NCI-H2196 (cell line): ENCODE results near the gene GALNS.

Source experiments
- DNase-seq: peaks from one replicate; lab custom pipeline; 2025; ENCODE audit not compliant: unreplicated experiment; lab: John Stamatoyannopoulos, UW

GALNS gene

DNA sequence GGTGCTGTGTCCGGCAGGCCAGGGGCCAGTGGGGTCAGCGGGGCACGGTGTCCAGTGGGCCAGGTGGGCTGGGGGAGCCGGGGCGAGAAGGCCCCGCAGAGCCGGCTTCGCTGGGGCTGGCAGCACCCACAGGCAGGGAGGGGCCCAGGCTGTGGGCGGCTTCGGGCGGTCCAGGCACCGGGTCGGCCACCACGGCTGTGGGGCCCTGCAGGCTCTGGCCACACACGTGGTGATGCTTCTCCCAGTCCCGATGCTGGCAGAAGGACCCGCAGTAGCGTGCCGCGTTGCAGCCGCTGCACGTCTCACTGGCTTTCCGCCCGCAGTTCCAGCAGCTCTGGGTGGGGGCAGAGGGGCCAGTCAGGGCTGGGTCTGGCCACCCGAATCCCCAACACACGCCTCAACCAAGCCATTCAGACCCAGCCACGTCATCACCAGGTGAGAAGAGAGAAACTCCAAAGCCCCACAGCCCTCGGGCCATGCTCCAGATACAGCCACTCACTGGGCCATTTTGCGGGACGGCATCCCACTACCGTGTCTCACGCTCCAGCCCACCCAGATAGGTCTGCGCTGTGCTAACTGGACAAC lies 20.3 kb upstream of the GALNS start:
- DNase-seq: no peak

DNA sequence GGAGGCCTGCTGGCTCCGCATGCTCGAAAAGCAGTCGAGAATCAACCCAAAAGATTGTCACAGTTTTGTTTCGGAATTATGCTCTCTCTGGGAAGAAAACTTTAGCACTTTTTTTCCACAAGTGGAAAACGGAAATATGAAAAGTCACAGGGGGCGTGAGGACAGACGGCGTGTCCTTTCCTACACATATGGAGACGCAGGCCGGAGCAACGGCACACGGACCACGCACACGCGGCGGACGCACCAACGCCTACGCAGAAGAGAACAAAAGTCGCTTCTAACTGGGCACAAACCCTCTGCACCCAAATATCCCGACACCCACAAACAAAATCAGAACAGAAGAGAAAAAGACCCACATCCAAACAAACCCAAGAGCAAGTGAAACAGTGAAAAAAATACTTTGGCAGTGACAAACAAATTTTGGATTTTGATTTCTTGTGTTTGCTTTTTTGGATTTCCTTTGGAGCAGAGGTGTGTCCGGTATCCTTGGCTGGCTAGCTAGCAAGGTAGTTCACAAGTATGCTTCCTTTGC lies 19.0 kb upstream of the GALNS start:
- no peak for DNase-seq

DNA sequence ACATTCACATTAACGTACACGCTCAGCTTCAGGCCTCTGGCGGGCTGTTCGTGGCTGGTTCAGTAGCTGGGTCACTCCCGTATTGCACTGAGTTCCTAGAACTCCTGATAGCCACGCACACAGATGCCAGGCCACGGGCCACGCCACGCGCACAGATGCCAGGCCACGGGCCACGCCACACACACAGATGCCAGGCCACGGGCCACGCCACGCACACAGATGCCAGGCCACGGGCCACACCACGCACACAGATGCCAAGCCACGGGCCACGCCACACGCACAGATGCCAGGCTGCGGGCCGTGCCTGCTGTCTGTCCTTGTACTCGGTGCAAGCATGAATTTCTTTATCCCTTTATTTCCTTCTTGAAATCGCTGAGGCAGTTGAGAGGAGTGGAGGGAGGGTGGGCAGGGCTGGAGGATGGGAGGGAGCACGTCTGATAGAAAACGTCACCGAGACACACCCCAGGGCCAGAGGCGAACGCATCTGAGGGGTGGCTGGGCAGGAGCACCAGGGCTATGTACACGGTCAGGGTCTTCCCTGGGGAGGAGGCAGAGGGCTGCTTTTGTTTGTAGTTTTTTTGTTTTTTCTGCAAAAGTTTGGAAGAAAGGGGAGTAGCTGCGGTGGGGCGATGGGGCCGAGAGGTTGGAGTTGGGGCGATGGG lies 18.3 kb upstream of the GALNS start:
- DNase-seq: no peak

DNA sequence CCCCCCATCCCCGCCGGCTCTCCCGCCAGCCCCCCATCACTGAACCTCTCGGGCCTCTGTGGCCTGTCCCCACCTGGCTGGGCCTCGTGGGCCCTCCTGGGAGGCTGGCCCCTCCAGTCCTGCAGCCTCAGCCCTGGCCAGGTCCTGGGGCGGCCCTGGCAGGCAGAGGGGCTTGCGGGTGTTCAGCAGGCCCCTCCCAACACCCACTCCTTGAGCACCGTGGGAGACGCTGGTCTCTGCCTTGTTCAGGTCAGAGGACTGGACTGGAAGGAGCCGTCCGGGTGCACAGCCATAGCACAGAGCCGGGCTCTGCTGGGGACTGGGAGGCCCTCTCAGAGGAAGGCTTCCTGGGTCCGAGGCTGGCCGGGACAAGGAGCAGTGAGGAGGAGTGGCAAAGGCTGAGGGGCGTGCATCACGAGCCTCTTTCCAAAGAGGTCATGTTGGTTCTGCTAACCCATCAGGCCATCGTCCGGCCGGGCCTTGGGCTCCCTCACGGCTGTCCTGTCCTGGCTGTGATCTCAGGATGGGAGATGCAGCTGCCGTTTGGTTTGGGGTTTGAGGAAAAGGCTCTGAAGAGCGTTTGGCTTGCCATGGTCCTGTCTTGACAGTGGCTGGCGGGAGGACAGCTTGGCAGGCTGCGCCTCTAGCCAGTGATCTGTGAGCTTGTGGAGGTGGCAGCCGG lies 16.0 kb upstream of the GALNS start:
- no peak for DNase-seq

DNA sequence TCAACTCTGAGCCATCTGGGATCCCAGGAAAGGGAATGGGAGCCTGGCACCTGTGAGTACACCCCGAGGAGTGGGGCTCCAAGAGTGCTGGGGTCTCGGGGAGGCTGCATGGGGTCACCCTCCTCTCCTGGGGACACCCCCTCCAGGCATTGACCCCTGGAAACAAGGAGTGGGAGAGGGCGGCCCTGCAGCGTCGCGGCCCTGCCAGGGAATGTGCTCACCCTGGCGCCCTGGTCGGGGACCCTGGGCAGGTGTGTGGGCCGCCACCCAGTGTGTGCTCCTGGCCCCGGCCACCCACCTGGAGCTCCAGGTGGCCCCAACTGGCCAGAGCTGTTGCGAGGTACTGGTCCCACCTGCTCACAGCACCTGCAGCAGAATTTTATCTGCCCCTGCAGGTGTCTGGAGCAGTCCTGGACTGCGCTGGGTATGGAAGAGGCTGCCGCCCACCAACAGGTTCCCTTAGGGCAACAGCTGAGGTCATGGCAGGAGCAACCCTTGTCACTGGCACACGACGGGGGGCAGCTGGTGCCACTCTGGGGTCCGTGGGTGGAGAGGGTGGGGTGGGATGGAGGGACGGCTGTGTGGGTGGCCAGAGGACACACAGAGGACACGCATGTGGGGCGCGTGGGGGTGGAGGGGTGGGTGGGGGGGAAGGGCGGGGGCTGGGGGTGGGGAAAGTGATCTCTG lies 15.1 kb upstream of the GALNS start:
- DNase-seq: no peak

DNA sequence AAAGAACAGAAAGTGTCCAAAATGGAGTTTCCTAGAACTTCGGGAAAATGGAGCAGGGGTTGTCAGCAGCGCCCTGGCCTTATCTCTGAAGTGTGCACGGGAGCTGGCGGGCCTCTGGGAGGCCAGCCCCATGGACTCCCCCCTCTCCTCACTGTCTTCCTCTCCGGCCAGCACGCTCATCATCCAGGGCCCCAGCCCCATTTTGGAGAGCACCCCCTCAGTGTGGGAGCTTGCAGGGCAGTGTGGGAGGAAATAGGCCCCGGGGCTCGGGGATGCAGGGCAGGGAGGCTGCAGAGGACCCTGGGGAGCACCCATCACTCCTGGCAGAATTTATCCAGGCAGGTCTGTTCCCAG lies 14.6 kb upstream of the GALNS start:
- no peak for DNase-seq

DNA sequence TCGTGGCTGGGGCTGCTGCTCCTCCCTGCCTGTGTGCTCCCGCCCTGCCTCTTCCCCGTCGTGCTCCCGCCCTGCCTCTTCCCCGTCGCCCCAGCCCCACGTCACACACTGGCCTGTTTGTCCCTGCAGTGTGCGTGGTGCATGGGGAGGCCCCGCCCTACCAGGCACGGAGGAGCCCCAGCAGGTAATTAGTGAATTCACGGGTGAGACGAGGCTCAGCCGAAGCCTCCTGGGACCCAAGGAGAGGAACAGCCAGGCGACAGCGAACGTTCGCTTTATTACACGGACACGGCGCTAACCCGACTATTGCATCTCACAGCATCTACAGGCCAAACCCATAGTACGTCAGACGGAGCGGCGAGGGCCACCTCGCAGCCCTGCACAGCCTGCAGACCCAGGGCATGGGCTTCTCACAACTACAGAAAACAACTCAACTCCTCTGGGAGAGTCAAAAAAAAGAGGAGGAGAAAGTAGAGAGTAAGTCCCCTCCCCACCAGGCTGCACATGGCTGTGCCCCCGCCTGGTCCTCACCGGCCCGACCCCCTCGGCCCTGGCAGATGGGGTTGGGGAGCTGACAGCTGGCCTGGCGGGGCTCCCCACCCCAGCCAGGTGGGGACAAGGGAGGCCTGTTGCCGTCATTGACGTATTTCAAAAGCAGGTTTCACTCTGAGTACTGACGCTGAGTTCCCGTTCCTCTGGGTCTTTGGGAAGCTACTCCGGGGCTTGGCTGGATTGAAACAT lies 14.0 kb upstream of the GALNS start:
- no peak for DNase-seq

DNA sequence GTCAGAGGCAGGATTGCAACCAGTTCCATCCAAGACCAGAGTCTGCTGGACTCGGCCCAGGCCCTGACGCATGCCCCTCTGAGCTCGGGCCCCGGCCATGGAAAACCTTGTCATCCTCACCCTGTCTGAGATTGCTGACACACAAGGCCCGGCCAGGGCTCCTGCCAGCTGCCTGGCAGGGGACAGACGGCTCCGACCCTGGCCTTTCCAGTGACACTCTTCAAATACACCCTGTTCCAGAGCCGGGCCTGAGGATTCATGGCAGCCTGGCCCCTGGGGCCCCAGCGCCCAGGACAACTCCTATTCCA lies 12.9 kb upstream of the GALNS start:
- DNase-seq: no peak

DNA sequence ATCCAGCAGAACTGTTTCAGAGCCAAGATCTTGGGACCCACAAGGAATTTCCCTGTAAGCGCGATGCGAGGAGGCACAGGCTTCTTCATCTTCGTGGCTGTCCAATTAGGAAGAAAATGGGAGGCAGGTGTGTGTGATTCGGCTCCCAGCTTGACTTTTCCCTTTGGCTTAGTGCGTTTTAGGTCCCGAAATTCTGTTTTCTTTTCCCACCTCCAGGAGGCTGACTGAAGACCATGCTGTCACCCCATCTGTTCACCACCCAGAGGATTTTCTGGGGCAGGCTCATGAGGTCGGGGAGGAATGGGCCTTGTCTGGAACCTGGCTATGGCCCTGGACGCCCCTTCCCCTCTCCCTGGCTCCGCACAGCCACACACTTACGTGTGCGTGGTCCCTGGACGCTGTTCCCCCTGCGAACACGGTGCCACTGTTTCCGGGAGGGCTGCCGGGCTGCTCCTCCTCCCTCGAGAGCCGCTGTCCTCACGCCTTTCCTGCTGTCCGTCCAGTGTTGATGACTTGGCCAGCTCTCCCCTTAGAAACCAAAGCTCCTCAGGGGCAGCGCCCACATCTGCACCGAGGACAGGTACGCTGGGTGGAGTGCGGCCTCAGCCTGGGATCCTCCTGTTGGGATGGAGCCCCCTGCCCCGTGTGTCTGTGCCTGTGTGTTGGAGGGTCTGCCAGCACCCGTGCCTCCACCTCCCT lies 12.4 kb upstream of the GALNS start:
- DNase-seq: no peak

DNA sequence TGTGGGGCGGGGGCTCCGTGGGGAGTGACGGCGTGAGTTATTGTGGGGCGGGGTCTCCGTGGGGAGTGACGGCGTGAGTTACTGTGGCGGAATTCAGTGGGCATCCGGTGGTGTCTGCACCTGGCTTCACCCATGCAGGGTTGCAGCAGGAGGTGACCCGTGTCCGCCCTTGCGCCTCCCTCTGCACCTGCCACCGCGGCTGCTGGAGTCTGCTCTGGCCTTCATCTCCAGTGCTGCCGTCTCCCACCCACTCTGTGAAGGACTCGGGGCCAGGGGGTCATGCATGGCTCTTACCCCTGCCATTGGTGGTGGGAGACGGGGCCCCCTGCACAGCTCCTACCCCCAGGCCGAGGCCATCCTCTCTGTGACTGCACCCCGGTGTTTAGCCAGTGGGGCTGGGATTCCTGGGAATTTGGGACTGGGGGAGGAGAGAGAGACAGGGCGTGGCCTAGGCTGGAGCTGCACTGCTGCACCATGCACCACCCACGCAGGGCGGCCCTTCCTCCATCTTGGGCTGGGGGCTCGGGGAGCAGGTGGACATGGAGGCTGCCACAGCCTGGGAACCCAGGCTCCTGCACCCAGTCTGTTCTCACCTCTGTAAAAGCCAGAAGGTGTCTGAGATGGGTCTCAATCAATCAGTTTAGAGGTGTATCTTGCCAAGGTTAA lies 11.0 kb upstream of the GALNS start:
- DNase-seq: no peak

DNA sequence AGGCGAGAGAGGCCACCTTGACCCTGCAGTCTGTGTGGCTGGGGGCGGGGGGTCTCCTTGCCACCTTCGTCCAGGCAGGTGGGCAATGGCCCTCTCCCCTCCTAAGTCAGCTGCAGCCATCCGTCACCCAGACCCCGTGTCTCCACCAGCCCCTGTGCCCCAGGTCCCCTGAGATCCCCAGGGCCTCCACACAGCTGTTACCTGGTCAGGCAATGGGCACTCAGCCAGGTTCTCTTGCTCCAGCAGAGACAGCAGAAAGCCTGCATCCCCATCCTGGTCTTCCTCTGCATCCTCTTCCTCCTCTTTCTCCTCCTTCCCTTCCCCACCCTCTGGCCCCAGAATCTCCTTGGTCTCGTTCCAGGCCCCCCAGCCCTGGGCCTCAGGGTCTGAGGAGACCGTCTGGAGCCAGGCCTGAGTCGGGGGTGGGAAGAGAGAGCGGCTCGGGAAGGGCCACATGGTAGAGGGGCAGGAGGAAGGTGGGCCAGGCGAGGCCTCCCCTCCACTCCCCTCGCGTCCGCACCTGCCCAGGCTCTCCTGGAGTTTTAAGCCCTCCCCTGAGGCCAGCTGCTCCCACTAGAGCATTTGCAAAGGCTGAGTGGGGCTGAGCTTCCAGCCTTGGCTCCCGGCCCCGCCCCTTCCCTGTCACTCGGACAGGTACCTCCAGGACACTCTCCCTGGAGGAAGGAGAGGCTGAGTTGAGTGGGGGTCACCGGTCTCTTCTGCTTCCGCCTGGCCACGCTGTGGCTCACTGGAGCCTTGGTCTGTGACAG lies 9.6 kb upstream of the GALNS start, which contains the start of gene PABPN1L:
TSS of gene PABPN1L (minus strand) at position 510 of the 770 bp plus-strand sequence. CDS start at position 456, 54 bp downstream.
- no peak for DNase-seq

DNA sequence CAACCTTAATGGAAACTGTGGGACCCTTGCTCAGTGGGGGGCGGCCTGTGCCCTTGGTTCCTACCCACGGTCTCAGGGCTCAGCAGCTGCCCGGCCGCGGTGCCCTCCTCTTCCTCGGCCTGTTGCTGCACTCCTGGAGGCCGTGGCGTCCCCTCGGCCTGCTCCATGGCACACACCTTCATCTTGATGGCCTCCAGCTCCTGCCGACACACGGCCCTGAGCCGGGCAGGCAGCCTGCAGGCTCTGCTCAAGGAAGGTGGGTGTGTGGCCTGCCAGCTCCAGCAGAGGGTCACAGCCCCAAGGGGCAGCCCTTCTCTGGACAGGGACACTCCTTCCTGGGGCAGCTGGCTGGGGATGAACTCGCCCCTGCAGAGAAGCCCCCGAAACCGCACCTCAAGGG lies 9.0 kb upstream of the GALNS start:
- no peak for DNase-seq

DNA sequence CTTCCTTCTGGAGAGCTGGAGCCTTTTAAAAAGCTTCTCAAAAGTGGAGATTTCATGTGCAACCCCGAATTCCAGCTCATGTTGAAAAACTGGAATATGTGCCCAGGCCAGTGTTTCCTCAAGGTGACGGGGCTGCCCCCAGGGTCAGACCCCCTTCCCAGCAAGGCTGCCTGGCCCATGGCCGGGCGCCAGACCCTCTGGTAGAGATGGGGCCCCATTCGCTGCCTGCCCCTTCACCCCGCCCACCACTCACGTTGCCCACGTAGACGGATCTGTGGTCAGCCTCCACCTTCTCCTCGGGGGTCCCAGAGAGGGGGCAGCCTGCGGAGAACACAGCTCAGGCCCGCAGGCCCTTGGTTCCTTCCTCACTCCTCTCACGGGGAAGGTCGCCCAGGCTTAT lies 8.6 kb upstream of the GALNS start:
- DNase-seq: no peak

DNA sequence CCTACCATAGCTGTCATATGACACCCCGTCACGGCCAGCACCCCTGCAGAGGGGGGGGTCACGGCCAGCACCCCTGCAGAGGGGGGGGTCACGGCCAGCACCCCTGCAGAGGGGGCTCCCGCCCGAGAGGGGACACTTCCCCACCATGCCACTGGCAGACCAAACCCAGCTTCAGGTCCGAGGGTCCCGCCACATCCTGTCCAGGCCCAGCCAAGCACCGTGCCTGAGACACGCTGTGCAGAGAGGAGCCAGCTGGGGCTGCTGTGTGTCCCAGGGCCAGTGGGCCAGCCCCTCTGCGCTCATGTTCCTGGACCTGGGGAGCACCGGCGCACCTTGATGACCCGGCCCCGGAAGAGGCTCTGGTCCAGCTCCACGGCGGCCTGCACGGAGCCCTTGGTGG lies 7.8 kb upstream of the GALNS start:
- no peak for DNase-seq

DNA sequence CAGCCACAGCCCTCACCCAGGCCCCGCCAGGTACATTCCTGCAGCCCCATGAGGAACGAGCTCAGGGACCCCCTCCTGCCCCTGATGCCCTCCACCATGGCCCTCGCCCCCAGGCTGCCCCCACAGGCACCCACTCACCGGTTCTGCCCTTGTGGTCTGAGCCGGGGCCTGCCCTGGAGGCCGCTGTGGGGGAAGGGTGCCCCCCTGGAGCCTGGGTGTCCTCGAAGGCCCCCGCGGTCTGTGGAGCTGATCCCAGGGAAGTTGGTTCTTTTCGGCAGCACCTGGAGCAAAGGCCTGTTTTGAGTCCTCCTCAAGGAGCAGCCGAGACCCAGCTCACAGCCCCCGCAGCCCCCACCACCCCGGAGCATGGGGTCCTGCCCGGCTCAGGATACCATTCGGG lies 7.4 kb upstream of the GALNS start:
- no peak for DNase-seq

DNA sequence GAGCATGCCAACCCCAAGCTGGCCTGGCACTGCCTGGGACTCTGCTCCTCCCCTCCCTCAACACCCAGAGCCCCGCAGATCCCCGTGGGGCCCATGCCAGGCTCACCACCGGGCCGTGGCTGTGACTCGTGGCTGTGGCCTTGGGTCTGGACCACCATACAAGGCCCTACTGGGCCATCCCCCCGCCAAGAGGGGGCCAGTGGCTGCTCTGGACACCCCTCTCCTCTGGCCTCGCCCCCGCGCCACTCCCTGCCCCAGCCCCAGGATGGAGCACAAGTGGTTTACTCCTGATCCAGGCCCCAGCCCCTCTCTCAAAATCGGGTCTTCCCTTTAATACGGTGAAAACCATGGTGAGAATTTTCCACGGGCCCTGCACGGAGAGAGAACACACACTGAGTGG lies 6.7 kb upstream of the GALNS start:
- DNase-seq: no peak

DNA sequence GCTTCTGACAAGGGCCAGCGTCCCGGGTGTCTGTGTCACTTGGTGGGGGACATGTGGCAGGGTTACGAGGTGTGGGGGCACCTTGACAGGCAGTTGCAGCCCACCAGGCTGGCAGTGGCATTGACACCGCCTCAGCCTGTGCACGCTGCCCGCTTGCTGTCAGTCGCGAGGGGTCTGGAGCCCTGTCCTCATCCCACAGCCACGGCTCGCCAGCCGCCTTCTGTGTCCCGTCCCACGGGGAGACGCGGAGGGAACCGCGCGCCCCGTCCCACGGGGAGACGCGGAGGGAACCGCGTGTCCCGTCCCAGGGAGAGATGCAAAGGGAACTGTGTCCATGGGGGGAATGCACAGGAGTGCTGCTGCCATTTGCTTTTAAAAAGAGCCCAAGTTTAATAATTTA lies 6.2 kb upstream of the GALNS start:
- no peak for DNase-seq

DNA sequence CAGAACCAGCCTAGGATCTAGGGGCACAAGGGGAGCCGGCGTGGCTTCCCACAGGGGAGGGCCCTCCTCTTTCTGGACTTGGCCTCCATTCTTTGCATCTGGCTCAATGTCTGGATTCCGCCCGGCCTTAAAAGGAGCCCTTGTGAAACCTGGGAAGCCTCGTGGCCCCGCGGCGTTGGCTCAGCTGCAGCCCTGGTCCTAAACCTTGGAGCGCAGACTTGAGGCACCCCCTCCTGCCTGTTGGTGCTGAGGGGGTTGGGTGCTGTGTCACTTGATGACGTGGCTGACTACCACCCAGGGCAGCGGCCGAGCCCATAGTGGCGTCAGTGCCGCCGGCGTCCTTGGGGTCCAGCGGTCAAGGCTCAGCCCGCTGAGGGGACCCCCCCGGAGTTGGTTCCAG lies 4.6 kb upstream of the GALNS start:
- DNase-seq: no peak

DNA sequence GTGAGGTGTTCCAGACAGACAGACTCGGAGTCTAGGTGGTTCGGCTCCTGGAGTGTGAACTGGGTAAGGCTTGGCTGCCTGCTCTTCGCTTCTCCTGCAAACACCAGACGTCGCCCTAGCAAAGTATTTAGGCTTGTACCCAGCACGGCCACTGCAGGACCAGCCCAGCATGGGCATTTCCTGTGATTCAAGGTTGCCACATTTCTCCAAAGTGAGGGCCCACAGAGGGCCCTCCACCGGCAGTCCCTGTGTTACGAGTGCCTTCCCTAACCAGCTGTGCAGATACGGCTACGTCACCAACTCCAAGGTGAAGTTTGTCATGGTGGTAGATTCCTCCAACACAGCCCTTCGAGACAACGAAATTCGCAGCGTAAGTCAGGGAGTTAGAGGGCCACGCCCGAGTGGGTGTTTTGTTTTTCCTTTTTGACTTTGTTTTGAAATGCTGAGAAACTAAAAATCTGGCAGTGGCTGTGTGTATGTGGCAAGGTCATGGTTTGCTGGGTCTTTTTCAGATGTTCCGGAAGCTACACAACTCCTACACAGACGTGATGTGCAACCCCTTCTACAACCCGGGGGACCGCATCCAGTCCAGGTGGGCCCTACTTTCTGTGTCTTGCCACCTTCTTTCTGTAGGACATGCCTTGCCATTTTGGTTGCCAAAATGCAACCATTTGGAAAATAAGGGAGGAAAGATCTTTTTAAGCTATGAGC lies 2.8 kb upstream of the GALNS start:
- DNase-seq: no peak
